HEK293 (cell line): ENCODE measurements around the gene NID2.

Source experiments
- CTCF ChIA-PET: fragments of 350-600 bp; formaldehyde crosslinking; extraction: SDS; loops from one replicate; lab custom pipeline; 2021; ENCODE audit warnings: antibody characterized with exemption; lab: Yijun Ruan, JAX
- POLR2A ChIA-PET: fragments of 300-600 bp; formaldehyde crosslinking; extraction: SDS; loops from one replicate; lab custom pipeline; 2020; ENCODE audit warnings: antibody characterized with exemption, inconsistent platforms; lab: Yijun Ruan, JAX
- H3K27ac ChIP-seq: fragments of 200-500 bp; sonication (Bioruptor generic); 2 replicates; pipeline ENCODE4 v1.5.1; 2014; ENCODE audit warnings: low read depth, low read length, control low read depth, inconsistent platforms; ENCODE audit errors: extremely low read depth
- H3K36me3 ChIP-seq, 2 experiments: fragments of 200-500 bp in 1 of 2; sonication (Bioruptor generic) in 1 of 2; 1 replicate in 1 of 2; 2 replicates in 1 of 2; pipeline ENCODE4 v1.5.1; 2014 to 2017; ENCODE audit warnings: inconsistent platforms in 2 of 2, low read length in 2 of 2; ENCODE audit not compliant: control insufficient read depth in 2 of 2, insufficient read depth in 1 of 2
- H3K4me1 ChIP-seq: fragments of 200-500 bp; sonication (Bioruptor generic); 2 replicates; pipeline ENCODE4 v1.5.1; 2014; ENCODE audit warnings: mild to moderate bottlenecking, low read length, inconsistent platforms; ENCODE audit not compliant: control insufficient read depth, insufficient read depth
- H3K4me3 ChIP-seq: 2 replicates; pipeline ENCODE4 v1.5.1; 2011; ENCODE audit warnings: low read depth, mild to moderate bottlenecking, control low read depth, low read length, moderate library complexity
- H3K9me3 ChIP-seq: fragments of 200-500 bp; sonication (Bioruptor generic); 2 replicates; pipeline ENCODE4 v1.5.1; 2014; ENCODE audit warnings: low read depth, low read length, inconsistent platforms; ENCODE audit not compliant: control insufficient read depth, insufficient read depth
- GLI2 ChIP-seq: fragments of 450-650 bp; formaldehyde crosslinking; IDR thresholded peaks from 2 replicates; pipeline ENCODE4; 2017; ENCODE audit warnings: missing biosample characterization, missing genetic modification characterization, low read depth, borderline replicate concordance
- GLIS1 ChIP-seq: fragments of 450-650 bp; formaldehyde crosslinking; IDR thresholded peaks from 2 replicates; pipeline ENCODE4 v1.5.1; 2016; ENCODE audit warnings: missing biosample characterization, missing genetic modification characterization
- IKZF3 ChIP-seq: fragments of 450-650 bp; IDR thresholded peaks from 2 replicates; pipeline ENCODE4 v1.5.0; 2018; ENCODE audit warnings: missing biosample characterization, mild to moderate bottlenecking, missing genetic modification characterization, moderate library complexity
- INSM2 ChIP-seq: fragments of 450-650 bp; formaldehyde crosslinking; IDR thresholded peaks from 2 replicates; pipeline ENCODE4 v1.5.1; 2016; ENCODE audit warnings: missing biosample characterization, missing genetic modification characterization
- KLF1 ChIP-seq: fragments of 450-650 bp; formaldehyde crosslinking; IDR thresholded peaks from 2 replicates; pipeline ENCODE4 v1.5.1; 2016; ENCODE audit warnings: missing biosample characterization, missing genetic modification characterization
- OSR2 ChIP-seq: fragments of 450-650 bp; formaldehyde crosslinking; IDR thresholded peaks from 2 replicates; pipeline ENCODE4 v1.5.1; 2016; ENCODE audit warnings: missing biosample characterization, missing genetic modification characterization
- OVOL3 ChIP-seq: fragments of 450-650 bp; formaldehyde crosslinking; IDR thresholded peaks from 2 replicates; pipeline ENCODE4 v1.5.1; 2016; ENCODE audit warnings: missing biosample characterization, missing genetic modification characterization
- REPIN1 ChIP-seq: fragments of 450-650 bp; formaldehyde crosslinking; IDR thresholded peaks from 2 replicates; pipeline ENCODE4 v1.5.1; 2017; ENCODE audit warnings: missing biosample characterization, missing genetic modification characterization, low read depth
- SCRT1 ChIP-seq: fragments of 450-650 bp; formaldehyde crosslinking; IDR thresholded peaks from 2 replicates; pipeline ENCODE4 v1.5.1; 2016; ENCODE audit warnings: missing biosample characterization, missing genetic modification characterization, borderline replicate concordance
- SCRT2 ChIP-seq: fragments of 450-650 bp; formaldehyde crosslinking; IDR thresholded peaks from 2 replicates; pipeline ENCODE4 v1.5.1; 2016; ENCODE audit warnings: missing biosample characterization, missing genetic modification characterization
- TCF7L2 ChIP-seq: IDR thresholded peaks from 2 replicates; pipeline ENCODE4 v1.6.1; 2011; ENCODE audit warnings: low read depth, mild to moderate bottlenecking, inconsistent platforms, low read length, moderate library complexity, borderline replicate concordance
- ZBTB17 ChIP-seq: fragments of 450-650 bp; formaldehyde crosslinking; IDR thresholded peaks from 2 replicates; pipeline ENCODE4 v1.5.1; 2016; ENCODE audit warnings: missing biosample characterization, missing genetic modification characterization
- ZFP3 ChIP-seq: fragments of 450-650 bp; formaldehyde crosslinking; IDR thresholded peaks from 2 replicates; pipeline ENCODE4 v1.5.1; 2016; ENCODE audit warnings: low read depth, missing biosample characterization, missing genetic modification characterization
- ZNF175 ChIP-seq: fragments of 450-650 bp; formaldehyde crosslinking; IDR thresholded peaks from 2 replicates; pipeline ENCODE4 v1.5.1; 2016; ENCODE audit warnings: missing biosample characterization, missing genetic modification characterization
- ZNF335 ChIP-seq: fragments of 450-650 bp; formaldehyde crosslinking; conservative IDR thresholded peaks from 2 replicates; pipeline ENCODE4 v1.5.1; 2016; ENCODE audit warnings: missing biosample characterization, missing genetic modification characterization
- ZNF341 ChIP-seq: fragments of 450-650 bp; formaldehyde crosslinking; IDR thresholded peaks from 2 replicates; pipeline ENCODE4; 2016; ENCODE audit warnings: low read depth, missing biosample characterization, missing genetic modification characterization
- ZNF354C ChIP-seq: fragments of 450-650 bp; formaldehyde crosslinking; IDR thresholded peaks from 2 replicates; pipeline ENCODE4 v1.5.1; 2016; ENCODE audit warnings: missing biosample characterization, missing genetic modification characterization, low read depth, borderline replicate concordance
- ZNF449 ChIP-seq: fragments of 450-650 bp; formaldehyde crosslinking; IDR thresholded peaks from 2 replicates; pipeline ENCODE4 v1.5.1; 2017; ENCODE audit warnings: missing biosample characterization, mild to moderate bottlenecking, missing genetic modification characterization, moderate library complexity
- ZNF670 ChIP-seq: fragments of 450-650 bp; formaldehyde crosslinking; IDR thresholded peaks from 2 replicates; pipeline ENCODE4 v1.5.1; 2016; ENCODE audit warnings: missing biosample characterization, missing genetic modification characterization, low read depth
- ZSCAN23 ChIP-seq: fragments of 450-650 bp; formaldehyde crosslinking; IDR thresholded peaks from 2 replicates; pipeline ENCODE4 v1.5.1; 2016; ENCODE audit warnings: missing biosample characterization, missing genetic modification characterization
- TF ChIP-seq, protein P1 (sequence below): fragments of 450-650 bp; formaldehyde crosslinking; IDR thresholded peaks from 2 replicates; pipeline ENCODE4 v1.5.1; 2016; ENCODE audit warnings: missing biosample characterization, missing genetic modification characterization

NID2 gene

GRCh38 chr14:52013984-52014600, 54.8 kb downstream of the NID2 start:
- no peak overlapping the region for H3K4me3 ChIP-seq
- H3K4me1 ChIP-seq = no peaks in the 10 kb centered on the region
- TF ChIP-seq ZNF335 (tag by site-specific recombination) = no peak
- no peak for TF ChIP-seq OSR2 (tag by site-specific recombination)
- TF ChIP-seq, protein P1, sequence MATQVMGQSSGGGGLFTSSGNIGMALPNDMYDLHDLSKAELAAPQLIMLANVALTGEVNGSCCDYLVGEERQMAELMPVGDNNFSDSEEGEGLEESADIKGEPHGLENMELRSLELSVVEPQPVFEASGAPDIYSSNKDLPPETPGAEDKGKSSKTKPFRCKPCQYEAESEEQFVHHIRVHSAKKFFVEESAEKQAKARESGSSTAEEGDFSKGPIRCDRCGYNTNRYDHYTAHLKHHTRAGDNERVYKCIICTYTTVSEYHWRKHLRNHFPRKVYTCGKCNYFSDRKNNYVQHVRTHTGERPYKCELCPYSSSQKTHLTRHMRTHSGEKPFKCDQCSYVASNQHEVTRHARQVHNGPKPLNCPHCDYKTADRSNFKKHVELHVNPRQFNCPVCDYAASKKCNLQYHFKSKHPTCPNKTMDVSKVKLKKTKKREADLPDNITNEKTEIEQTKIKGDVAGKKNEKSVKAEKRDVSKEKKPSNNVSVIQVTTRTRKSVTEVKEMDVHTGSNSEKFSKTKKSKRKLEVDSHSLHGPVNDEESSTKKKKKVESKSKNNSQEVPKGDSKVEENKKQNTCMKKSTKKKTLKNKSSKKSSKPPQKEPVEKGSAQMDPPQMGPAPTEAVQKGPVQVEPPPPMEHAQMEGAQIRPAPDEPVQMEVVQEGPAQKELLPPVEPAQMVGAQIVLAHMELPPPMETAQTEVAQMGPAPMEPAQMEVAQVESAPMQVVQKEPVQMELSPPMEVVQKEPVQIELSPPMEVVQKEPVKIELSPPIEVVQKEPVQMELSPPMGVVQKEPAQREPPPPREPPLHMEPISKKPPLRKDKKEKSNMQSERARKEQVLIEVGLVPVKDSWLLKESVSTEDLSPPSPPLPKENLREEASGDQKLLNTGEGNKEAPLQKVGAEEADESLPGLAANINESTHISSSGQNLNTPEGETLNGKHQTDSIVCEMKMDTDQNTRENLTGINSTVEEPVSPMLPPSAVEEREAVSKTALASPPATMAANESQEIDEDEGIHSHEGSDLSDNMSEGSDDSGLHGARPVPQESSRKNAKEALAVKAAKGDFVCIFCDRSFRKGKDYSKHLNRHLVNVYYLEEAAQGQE (tag by site-specific recombination) = no peak
- 0 out of 2 replicates have a peak, but pooled peaks have one; percentile 12 for TF ChIP-seq SCRT2 (tag by site-specific recombination)
- no peaks in the 10 kb centered on the region for H3K9me3 ChIP-seq
- CTCF ChIA-PET = interaction anchor here (0.6 to 1.8 kb wide), 4 partner anchors 9 to 424 kb away, joined by 3 to 7 read pairs (median 4); no protein-coding TSS in a partner anchor
- H3K27ac ChIP-seq = no peak overlapping the region
- POLR2A ChIA-PET = interaction anchor here (0.8 kb wide), 1 partner anchor 538 kb away, joined by 3 read pairs; the partner anchor contains the start of genes GPR137C and TXNDC16
- H3K36me3 ChIP-seq = peaks cover 17 to 38% of the 10 kb centered on the region in 2 experiments

- ChIA-PET POLR2A (no interaction called here), CTCF (interaction anchor here (0.7 kb wide), 1 partner anchor 192 kb away, joined by 3 read pairs; no protein-coding TSS in a partner anchor)
- H3K9me3 ChIP-seq = no peaks in the 10 kb centered on the region
- H3K4me1 ChIP-seq = no peaks in the 10 kb centered on the region
- H3K36me3 ChIP-seq = peaks cover 27 to 46% of the 10 kb centered on the region in 2 experiments
- H3K4me3 ChIP-seq = no peak overlapping the region
- H3K27ac ChIP-seq = no peak overlapping the region
- TF ChIP-seq GLIS1 (tag by site-specific recombination) (peak; percentile 70), TCF7L2 (no peak)
Observed at GRCh38 chr14:52012635-52013034, 56.2 kb downstream of the NID2 start.

GRCh38 chr14:52011523-52011922, 57.3 kb downstream of the NID2 start:
- ChIA-PET POLR2A (no interaction called here), CTCF (no interaction called here)
- TF ChIP-seq IKZF3 = no peak
- no peak for TF ChIP-seq ZNF670
- TF ChIP-seq OVOL3 (tag by site-specific recombination) = no peak
- TF ChIP-seq REPIN1 (tag by site-specific recombination) = no peak
- TF ChIP-seq GLI2 = no peak
- no peak for TF ChIP-seq SCRT1 (tag by site-specific recombination)
- TF ChIP-seq ZNF175 = no peak
- TF ChIP-seq ZBTB17 (tag by site-specific recombination) = no peak
- no peak overlapping the region for H3K4me3 ChIP-seq
- peaks cover 37 to 57% of the 10 kb centered on the region in 2 experiments for H3K36me3 ChIP-seq
- H3K9me3 ChIP-seq = no peaks in the 10 kb centered on the region
- no peak overlapping the region for H3K27ac ChIP-seq
- no peaks in the 10 kb centered on the region for H3K4me1 ChIP-seq

DNA sequence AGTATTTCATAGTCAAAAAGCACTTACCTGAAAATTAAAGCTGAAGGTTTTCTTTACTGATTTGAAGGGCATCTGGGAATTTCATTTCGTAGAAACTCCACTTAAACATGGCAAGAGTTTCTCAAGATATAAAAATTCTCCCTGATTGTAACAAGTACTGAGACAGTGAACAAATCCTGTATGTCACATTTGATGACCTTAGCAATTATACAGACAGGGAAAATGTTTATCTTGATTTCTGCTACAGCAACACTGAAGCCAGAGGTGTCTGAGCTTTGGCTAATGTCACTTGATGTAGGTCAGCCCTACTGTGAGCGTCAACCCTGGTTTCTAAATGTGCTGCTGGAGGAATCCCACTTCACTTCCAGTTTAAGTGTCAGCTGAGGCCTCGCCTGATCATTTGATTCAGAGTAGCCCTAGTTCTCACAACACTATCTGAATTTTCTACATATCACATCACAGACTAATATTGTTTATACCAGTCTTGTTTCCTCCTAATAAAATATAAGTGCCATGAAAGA, 58.6 kb downstream of the NID2 start:
- peaks cover 48 to 70% of the 10 kb centered on the region in 2 experiments for H3K36me3 ChIP-seq
- H3K4me1 ChIP-seq = no peaks in the 10 kb centered on the region
- H3K27ac ChIP-seq = no peak overlapping the region
- H3K9me3 ChIP-seq = no peaks in the 10 kb centered on the region
- TF ChIP-seq KLF1 (tag by site-specific recombination) = no peak
- TF ChIP-seq ZNF354C (tag by site-specific recombination) = no peak
- TF ChIP-seq ZNF341 = no peak
- no peak for TF ChIP-seq INSM2 (tag by site-specific recombination)
- no peak for TF ChIP-seq SCRT1 (tag by site-specific recombination)
- TF ChIP-seq ZFP3 (tag by site-specific recombination) = no peak
- TF ChIP-seq ZNF449 (tag by site-specific recombination) = no peak
- no peak for TF ChIP-seq ZSCAN23 (tag by site-specific recombination)
- CTCF ChIA-PET = interaction anchor here (0.7 kb wide), 1 partner anchor 665 kb away, joined by 4 read pairs; no protein-coding TSS in a partner anchor
- no peak overlapping the region for H3K4me3 ChIP-seq
- POLR2A ChIA-PET = no interaction called here
